GM12801 (cell line): Measurements from ENCODE around the gene ALG3.

ENCODE experiments used
- CTCF ChIP-seq: IDR thresholded peaks from one replicate; pipeline ENCODE4 v1.5.1; 2011; ENCODE audit warnings: control low read depth; ENCODE audit not compliant: insufficient read length; ENCODE audit errors: extremely low read depth

Gene ALG3

GRCh38 chr3:184231671-184232070, 17.1 kb downstream of the ALG3 start:
- TF ChIP-seq CTCF = no peak

GRCh38 chr3:184230603-184231528, 17.9 kb downstream of the ALG3 start:
- TF ChIP-seq CTCF = no peak

GRCh38 chr3:184230081-184230602, 18.6 kb downstream of the ALG3 start:
- no peak for TF ChIP-seq CTCF

- no peak for TF ChIP-seq CTCF
Measured at GRCh38 chr3:184229394-184230080, 19.2 kb downstream of the ALG3 start, which contains the start of gene VWA5B2. Gene VWA5B2, plus strand, starts transcription at chr3:184229585. Its CDS starts 944 bp downstream, at chr3:184230529.

GRCh38 chr3:184228376-184229137, 20.2 kb downstream of the ALG3 start:
- no peak for TF ChIP-seq CTCF

- TF ChIP-seq CTCF = no peak
Measured at GRCh38 chr3:184227481-184227935, 21.3 kb downstream of the ALG3 start.
